Measurements from ENCODE around the gene PNPLA1.

The PNPLA1 gene

GRCh38 chr6:36333931-36334725 lies 64.3 kb downstream of the PNPLA1 start:
- TF ChIP-seq TAF1 (IDR thresholded peaks at IDR 0.05; ENCODE audit: low read depth) = no peak

- TF ChIP-seq REST (IDR thresholded peaks at IDR 0.05; ENCODE audit: low read depth) = no peak
- no peak for TF ChIP-seq YY1 (IDR thresholded peaks at IDR 0.05; ENCODE audit: low read depth)
- no peak for TF ChIP-seq EP300 (IDR thresholded peaks at IDR 0.05; ENCODE audit: borderline replicate concordance)
- TF ChIP-seq USF1 (IDR thresholded peaks at IDR 0.05) = no peak
- no peak for TF ChIP-seq MAX (IDR thresholded peaks at IDR 0.05)
- no peak for TF ChIP-seq EGR1 (IDR thresholded peaks at IDR 0.05)
- TF ChIP-seq NFIC (IDR thresholded peaks at IDR 0.05) = no peak
- no peak for TF ChIP-seq CREB1 (IDR thresholded peaks at IDR 0.05; ENCODE audit: low read depth)
- no peak for TF ChIP-seq FOXM1 (IDR thresholded peaks at IDR 0.05; ENCODE audit: borderline replicate concordance, low read depth)
- TF ChIP-seq TEAD4 (IDR thresholded peaks at IDR 0.05) = no peak
- no peak for TF ChIP-seq TCF12 (IDR thresholded peaks at IDR 0.05; ENCODE audit: low read depth)
- no peak for TF ChIP-seq RAD21 (IDR thresholded peaks at IDR 0.05; ENCODE audit: low read depth)
- TF ChIP-seq TAF1 (IDR thresholded peaks at IDR 0.05; ENCODE audit: low read depth) = no peak
- TF ChIP-seq ZBTB7A (IDR thresholded peaks at IDR 0.05; ENCODE audit: low read depth) = no peak
- no peak for TF ChIP-seq CEBPB (IDR thresholded peaks at IDR 0.05)
Observed at GRCh38 chr6:36334832-36335459, 65.1 kb downstream of the PNPLA1 start.

- TF ChIP-seq TEAD4 (IDR thresholded peaks at IDR 0.05) (no peak), ZBTB7A (IDR thresholded peaks at IDR 0.05; ENCODE audit: low read depth) (no peak), FOXM1 (IDR thresholded peaks at IDR 0.05; ENCODE audit: borderline replicate concordance, low read depth) (no peak), MAX (IDR thresholded peaks at IDR 0.05) (no peak), CREB1 (IDR thresholded peaks at IDR 0.05; ENCODE audit: low read depth) (no peak), EGR1 (IDR thresholded peaks at IDR 0.05) (no peak), RAD21 (IDR thresholded peaks at IDR 0.05; ENCODE audit: low read depth) (no peak), EP300 (IDR thresholded peaks at IDR 0.05; ENCODE audit: borderline replicate concordance) (no peak), TCF12 (IDR thresholded peaks at IDR 0.05; ENCODE audit: low read depth) (no peak), CEBPB (IDR thresholded peaks at IDR 0.05) (no peak), YY1 (IDR thresholded peaks at IDR 0.05; ENCODE audit: low read depth) (no peak), NFIC (IDR thresholded peaks at IDR 0.05) (no peak), REST (IDR thresholded peaks at IDR 0.05; ENCODE audit: low read depth) (no peak), USF1 (IDR thresholded peaks at IDR 0.05) (no peak), TAF1 (IDR thresholded peaks at IDR 0.05; ENCODE audit: low read depth) (no peak)
Observed at GRCh38 chr6:36335465-36336207, 65.8 kb downstream of the PNPLA1 start.

- no peak for TF ChIP-seq USF1 (IDR thresholded peaks at IDR 0.05)
- TF ChIP-seq TAF1 (IDR thresholded peaks at IDR 0.05; ENCODE audit: low read depth) = no peak
- TF ChIP-seq RAD21 (IDR thresholded peaks at IDR 0.05; ENCODE audit: low read depth) = no peak
- TF ChIP-seq CREB1 (IDR thresholded peaks at IDR 0.05; ENCODE audit: low read depth) = no peak
- no peak for TF ChIP-seq EP300 (IDR thresholded peaks at IDR 0.05; ENCODE audit: borderline replicate concordance)
Observed at GRCh38 chr6:36336208-36336710, 66.4 kb downstream of the PNPLA1 start.
